Smooth muscle cell (in vitro differentiated cells): ENCODE results near the gene MED13L. TPM values are rescaled to one million over a fixed set of nuclear protein-coding genes. Genes with fewer than 3 reads are reported as not detected.

ENCODE experiments used
- DNase-seq: peaks from one replicate; lab custom pipeline; 2025; ENCODE audit not compliant: unreplicated experiment; lab: John Stamatoyannopoulos, UW
- H2AFZ ChIP-seq: fragments of 200-600 bp; sonication (generic); 2 replicates; pipeline ENCODE4 v1.6.0; 2016; ENCODE audit warnings: antibody characterized with exemption, low read depth, mild to moderate bottlenecking
- H3F3A ChIP-seq: fragments of 200-600 bp; sonication (generic); 2 replicates; pipeline ENCODE4 v1.6.0; 2017; ENCODE audit warnings: antibody characterized with exemption, low read depth
- H3K27ac ChIP-seq: fragments of 200-600 bp; sonication (generic); 2 replicates; pipeline ENCODE4 v1.5.1; 2016; ENCODE audit warnings: low read depth, mild to moderate bottlenecking
- H3K27me3 ChIP-seq: fragments of 200-600 bp; sonication (generic); 2 replicates; pipeline ENCODE4 v1.6.1; 2016; ENCODE audit warnings: low read depth, mild to moderate bottlenecking
- H3K36me3 ChIP-seq: fragments of 200-600 bp; sonication (generic); 2 replicates; pipeline ENCODE4 v1.5.1; 2016; ENCODE audit warnings: low read depth
- H3K4me1 ChIP-seq: fragments of 200-600 bp; sonication (generic); 2 replicates; pipeline ENCODE4 v1.5.1; 2016; ENCODE audit warnings: low read depth
- H3K4me2 ChIP-seq: fragments of 200-600 bp; sonication (generic); 2 replicates; pipeline ENCODE4 v1.6.0; 2016; ENCODE audit warnings: mild to moderate bottlenecking
- H3K4me3 ChIP-seq: fragments of 200-600 bp; sonication (generic); 2 replicates; pipeline ENCODE4 v1.5.1; 2016; ENCODE audit warnings: mild to moderate bottlenecking
- H3K79me2 ChIP-seq: fragments of 200-600 bp; sonication (generic); 2 replicates; pipeline ENCODE4 v1.6.0; 2016; ENCODE audit warnings: low read depth, mild to moderate bottlenecking
- H3K9ac ChIP-seq: fragments of 200-600 bp; sonication (generic); 2 replicates; pipeline ENCODE4 v1.6.0; 2016; ENCODE audit warnings: low read depth
- H3K9me3 ChIP-seq: fragments of 200-600 bp; sonication (generic); replicated peaks from 2 replicates; pipeline ENCODE4 v1.5.1; 2016; ENCODE audit warnings: low read depth
- H4K20me1 ChIP-seq: fragments of 200-600 bp; sonication (generic); 2 replicates; pipeline ENCODE4 v1.6.0; 2016; ENCODE audit warnings: low read depth
- CTCF ChIP-seq: fragments of 200-600 bp; sonication (generic); IDR thresholded peaks from 2 replicates; pipeline ENCODE4 v1.5.1; 2017; ENCODE audit warnings: borderline replicate concordance, mild to moderate bottlenecking, antibody characterized with exemption; ENCODE audit not compliant: insufficient read depth, poor library complexity, severe bottlenecking
- WGBS: methylation state at CpG from one replicate; pipeline ENCODE4 v1.1.7; 2016; ENCODE audit warnings: low lambda C conversion rate; 5-methylcytosine and 5-hydroxymethylcytosine counted together
- polyA plus RNA-seq: library from polyadenylated mRNA; unstranded; fragments of >200 nt; fragmentation: Nextera tagmentation; extraction: Ambion mirVana; gene quantifications from 2 replicates; pipeline ENCODE4 v1.2.1, GENCODE V29; 2016
- total RNA-seq: library from RNA; depleted of rRNA; stranded (reverse); fragments of >200 nt; gene quantifications from 2 replicates; pipeline ENCODE4 v1.2.3, GENCODE V29; 2014

Gene MED13L
- total and polyA plus RNA-seq, 2 experiments from 2014 or later, result 13.2 to 74.3 TPM

- no peaks in the 10 kb centered on the region for H4K20me1 ChIP-seq
- no peaks in the 10 kb centered on the region for H3K27me3 ChIP-seq
- no peak overlapping the region for H3K4me2 ChIP-seq
- no peaks in the 10 kb centered on the region for H3K4me1 ChIP-seq
- H3K4me3 ChIP-seq, result no peak overlapping the region
- no peaks in the 10 kb centered on the region for H3F3A ChIP-seq
- 98% methylated on average over 7 of the region's 7 CpGs for WGBS
- H3K9ac ChIP-seq, result no peak overlapping the region
- H3K9me3 ChIP-seq, result no peaks in the 10 kb centered on the region
- H2AFZ ChIP-seq, result no peak overlapping the region
- DNase-seq, result no peak
- TF ChIP-seq CTCF, result no peak
- no peaks in the 10 kb centered on the region for H3K79me2 ChIP-seq
- no peaks in the 10 kb centered on the region for H3K36me3 ChIP-seq
- no peak overlapping the region for H3K27ac ChIP-seq
Measured at GRCh38 chr12:115953031-115953430, 324.5 kb downstream of the MED13L start.

GRCh38 chr12:115950959-115951358 lies 326.5 kb downstream of the MED13L start:
- Histone ChIP-seq H3K9me3 (no peaks in the 10 kb centered on the region), H3K4me1 (no peaks in the 10 kb centered on the region), H3K4me3 (no peak overlapping the region), H3K4me2 (no peak overlapping the region), H4K20me1 (no peaks in the 10 kb centered on the region), H3K27ac (no peak overlapping the region), H3K27me3 (no peaks in the 10 kb centered on the region), H3K79me2 (no peaks in the 10 kb centered on the region), H2AFZ (no peak overlapping the region), H3F3A (no peaks in the 10 kb centered on the region), H3K36me3 (no peaks in the 10 kb centered on the region), H3K9ac (no peak overlapping the region)
- no peak for TF ChIP-seq CTCF
- DNase-seq, result no peak
- 97% methylated on average over 9 of the region's 9 CpGs for WGBS

- H2AFZ ChIP-seq, result no peak overlapping the region
- WGBS, result 83% methylated on average over 8 of the region's 8 CpGs
- no peak for TF ChIP-seq CTCF
- H3K4me1 ChIP-seq, result no peaks in the 10 kb centered on the region
- no peaks in the 10 kb centered on the region for H3K36me3 ChIP-seq
- H3K4me2 ChIP-seq, result no peak overlapping the region
- H3K79me2 ChIP-seq, result no peaks in the 10 kb centered on the region
- no peaks in the 10 kb centered on the region for H3F3A ChIP-seq
- no peaks in the 10 kb centered on the region for H4K20me1 ChIP-seq
- no peaks in the 10 kb centered on the region for H3K9me3 ChIP-seq
- H3K9ac ChIP-seq, result no peak overlapping the region
- DNase-seq, result no peak
- H3K27me3 ChIP-seq, result no peaks in the 10 kb centered on the region
- no peak overlapping the region for H3K4me3 ChIP-seq
- no peak overlapping the region for H3K27ac ChIP-seq
Measured at GRCh38 chr12:115949675-115950074, 327.8 kb downstream of the MED13L start.

GRCh38 chr12:115947696-115948062 lies 329.8 kb downstream of the MED13L start:
- H2AFZ ChIP-seq, result no peak overlapping the region
- no peak for DNase-seq
- no peaks in the 10 kb centered on the region for H4K20me1 ChIP-seq
- H3K27me3 ChIP-seq, result no peaks in the 10 kb centered on the region
- H3K4me3 ChIP-seq, result no peak overlapping the region
- no peak overlapping the region for H3K9ac ChIP-seq
- 76% methylated on average over 12 of the region's 12 CpGs for WGBS
- TF ChIP-seq CTCF, result no peak
- no peak overlapping the region for H3K4me2 ChIP-seq
- no peak overlapping the region for H3K27ac ChIP-seq
- no peaks in the 10 kb centered on the region for H3F3A ChIP-seq
- H3K36me3 ChIP-seq, result no peaks in the 10 kb centered on the region
- no peaks in the 10 kb centered on the region for H3K4me1 ChIP-seq
- H3K79me2 ChIP-seq, result no peaks in the 10 kb centered on the region
- no peaks in the 10 kb centered on the region for H3K9me3 ChIP-seq
